ENCODE measurements around the gene CD247. TPM values are rescaled to one million over a fixed set of nuclear protein-coding genes. Genes with fewer than 3 reads are reported as not detected.

The CD247 gene
- total and polyA plus RNA-seq, 9 of the 15 experiments (the other 6 are each of a cell fraction or from before 2014, with no cell fraction given): 0.08 to 0.42 (median 0.28) TPM; not detected in 5

GRCh38 chr1:167524651-167525050 is 6.3 kb upstream of the CD247 start (continued):
- TF ChIP-seq TRIM25 (IDR thresholded peaks at IDR 0.05; ENCODE audit: borderline replicate concordance) (no peak), FOXO4 (CRISPR knock-in tag; IDR thresholded peaks at IDR 0.05) (no peak), CBFA2T3 (IDR thresholded peaks at IDR 0.05) (peak; percentile 33; the same call in 1 of the 2 replicates), POLR2G (IDR thresholded peaks at IDR 0.05; ENCODE audit: low read depth, low read length) (no peak), RAD51 (IDR thresholded peaks at IDR 0.05; ENCODE audit: borderline replicate concordance, low read depth) (peak; percentile 69), MXD1 (CRISPR knock-in tag; IDR thresholded peaks at IDR 0.05; ENCODE audit: borderline replicate concordance, poor library complexity, severe bottlenecking) (peak; percentile 60), RBM15 (IDR thresholded peaks at IDR 0.05; ENCODE audit: insufficient read depth, low read length) (no peak)
